Small intestine (tissue), 7 donors: ENCODE measurements around the gene ABCA4. TPM values are rescaled to one million over a fixed set of nuclear protein-coding genes. Genes with fewer than 3 reads are reported as not detected.
"Not testable (repeated sequence)": the region's sequence is repeated elsewhere in the genome, so short reads cannot be mapped to it uniquely, and the experiment has no call there.

Experiments
- DNase-seq, 2 donors: peaks; one replicate each; pipeline versions ENCODE4 v3.0.0 to v3.0.0-alpha.2; 2013
- FAIRE-seq: peaks from 2 replicates; lab custom pipeline; 2012; peaks lifted over from hg19 to GRCh38; lab: Jason Lieb, UNC
- H3K27ac ChIP-seq, 3 donors: one replicate each; pipeline ENCODE4 v1.5.1; 2013; ENCODE audit warnings: low read length in 2 of 3, mild to moderate bottlenecking in 2 of 3, control low read depth in 1 of 3, inconsistent platforms in 1 of 3, low read depth in 1 of 3, moderate library complexity in 1 of 3
- H3K27me3 ChIP-seq, 3 donors: one replicate each; pipeline ENCODE4 v1.6.1; 2013; ENCODE audit warnings: low read length in 3 of 3, inconsistent platforms in 1 of 3; ENCODE audit not compliant: control insufficient read depth in 3 of 3, insufficient read depth in 3 of 3
- H3K36me3 ChIP-seq, 3 donors: one replicate each; pipeline ENCODE4 v1.6.1; 2013; ENCODE audit warnings: low read length in 3 of 3, inconsistent platforms in 1 of 3, low read depth in 1 of 3, mild to moderate bottlenecking in 1 of 3, moderate library complexity in 1 of 3; ENCODE audit not compliant: control insufficient read depth in 3 of 3, insufficient read depth in 2 of 3
- H3K4me1 ChIP-seq, 3 donors: one replicate each; pipeline ENCODE4 v1.6.1; 2013; ENCODE audit warnings: low read length in 2 of 3, inconsistent platforms in 1 of 3, low read depth in 1 of 3, mild to moderate bottlenecking in 1 of 3, moderate library complexity in 1 of 3; ENCODE audit not compliant: control insufficient read depth in 3 of 3, insufficient read depth in 2 of 3
- H3K4me3 ChIP-seq, 3 donors: one replicate each; pipeline ENCODE4 v1.5.1; 2013; ENCODE audit warnings: low read length in 3 of 3, control low read depth in 1 of 3, inconsistent platforms in 1 of 3, low read depth in 1 of 3, mild to moderate bottlenecking in 1 of 3, moderate library complexity in 1 of 3
- H3K9me3 ChIP-seq, 2 donors: one replicate each; pipeline ENCODE4 v1.6.1; 2013; ENCODE audit warnings: low read depth in 1 of 2, low read length in 1 of 2; ENCODE audit not compliant: control insufficient read depth in 2 of 2, insufficient read depth in 1 of 2
- WGBS, 3 donors: extraction: QIAGEN DNeasy Blood & Tissue Kit; methylation state at CpG; one replicate each; pipeline ENCODE4 v1.1.7; 2013; 5-methylcytosine and 5-hydroxymethylcytosine counted together
- polyA plus RNA-seq, 4 donors: library from polyadenylated mRNA; stranded (reverse) in 3 of 4; unstranded in 1 of 4; fragments of 200-250 nt in 3 of 4; fragments of 120-200 nt in 1 of 4; gene quantifications; one replicate each; pipeline versions ENCODE4 v1.2.1 to v1.2.3, GENCODE V29; 2013
- donor health status: healthy with polysubstance abuse.
- donor health status: control.
- donor health status: control.
- donor health status: Bipolar disorder and iron deficiency.
- donor health status: healthy.

Gene ABCA4
- polyA plus RNA-seq, 4 donors: 2.4 to 4.3 (median 3.8) TPM

DNA sequence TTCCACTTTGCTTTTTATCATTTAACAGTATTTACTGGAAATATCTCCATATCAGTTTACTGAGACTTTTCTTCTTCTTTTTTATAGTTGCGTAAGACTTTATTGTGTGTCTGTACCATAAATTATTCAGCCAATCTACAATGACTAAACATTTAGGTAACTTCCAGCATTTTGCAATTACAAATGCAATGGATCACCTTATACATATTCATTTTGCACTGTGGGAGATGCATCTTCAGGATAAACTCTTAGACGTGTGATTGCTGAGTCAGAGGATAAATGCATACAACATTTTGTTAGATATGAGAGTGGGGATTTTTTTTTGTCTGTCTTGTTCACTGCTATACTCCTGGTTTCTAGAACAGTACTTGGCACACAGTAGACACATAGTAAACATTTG, 116.0 kb downstream of the ABCA4 start:
- 60 to 77% (median 68%) methylated on average over 2 of the region's 2 CpGs for WGBS, 3 donors
- FAIRE-seq (no peak), DNase-seq (no peak)
- H3K36me3 ChIP-seq: no peaks in the 10 kb centered on the region
- H3K27ac ChIP-seq: no peak overlapping the region
- no peaks in the 10 kb centered on the region for H3K9me3 ChIP-seq
- H3K4me3 ChIP-seq: no peak overlapping the region
- H3K27me3 ChIP-seq: no peaks in the 10 kb centered on the region
- no peaks in the 10 kb centered on the region for H3K4me1 ChIP-seq

DNA sequence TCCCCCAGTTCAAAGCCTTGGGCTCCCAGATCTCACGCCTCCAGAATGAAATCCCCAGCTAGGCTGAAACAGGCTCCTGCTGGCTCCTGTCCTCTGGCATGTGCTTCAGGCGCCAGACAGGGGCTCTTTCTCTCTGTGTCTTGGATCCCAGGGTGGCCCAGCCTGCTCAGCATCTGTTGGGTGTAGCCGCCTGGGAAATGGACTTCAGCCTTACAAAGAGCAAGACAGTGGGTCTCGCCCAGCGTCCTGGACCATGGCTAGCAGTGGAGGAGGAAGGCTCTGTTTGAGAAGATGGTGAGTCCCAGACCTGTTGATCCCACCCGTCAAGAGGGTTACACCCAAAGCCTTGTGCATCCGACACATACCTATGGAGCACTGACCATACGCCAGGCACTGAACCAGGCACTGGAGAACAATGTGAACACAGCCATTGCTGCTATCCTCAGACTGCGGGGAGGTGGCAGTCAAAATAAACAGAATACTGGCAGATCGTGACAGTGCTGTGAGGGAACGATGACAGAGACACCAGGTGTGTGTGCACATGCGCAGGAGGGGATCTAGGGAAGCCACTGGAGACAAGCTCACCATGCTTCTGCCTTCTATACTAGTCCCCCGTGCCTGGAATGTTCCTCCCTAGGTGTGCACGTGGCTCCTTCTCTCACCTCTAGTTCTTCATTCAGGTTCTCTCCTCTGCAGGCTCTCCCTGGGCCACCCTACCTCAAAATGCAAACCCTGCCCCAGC, 118.7 kb downstream of the ABCA4 start:
- FAIRE-seq: no peak
- no peaks in the 10 kb centered on the region for H3K4me1 ChIP-seq
- H3K36me3 ChIP-seq: no peaks in the 10 kb centered on the region
- H3K27ac ChIP-seq: no peak overlapping the region
- WGBS, 3 donors: 64 to 81% (median 66%) methylated on average over 14 of the region's 14 CpGs
- H3K4me3 ChIP-seq: no peak overlapping the region
- DNase-seq: peak; percentile 31 to 40
- no peaks in the 10 kb centered on the region for H3K9me3 ChIP-seq
- no peaks in the 10 kb centered on the region for H3K27me3 ChIP-seq

DNA sequence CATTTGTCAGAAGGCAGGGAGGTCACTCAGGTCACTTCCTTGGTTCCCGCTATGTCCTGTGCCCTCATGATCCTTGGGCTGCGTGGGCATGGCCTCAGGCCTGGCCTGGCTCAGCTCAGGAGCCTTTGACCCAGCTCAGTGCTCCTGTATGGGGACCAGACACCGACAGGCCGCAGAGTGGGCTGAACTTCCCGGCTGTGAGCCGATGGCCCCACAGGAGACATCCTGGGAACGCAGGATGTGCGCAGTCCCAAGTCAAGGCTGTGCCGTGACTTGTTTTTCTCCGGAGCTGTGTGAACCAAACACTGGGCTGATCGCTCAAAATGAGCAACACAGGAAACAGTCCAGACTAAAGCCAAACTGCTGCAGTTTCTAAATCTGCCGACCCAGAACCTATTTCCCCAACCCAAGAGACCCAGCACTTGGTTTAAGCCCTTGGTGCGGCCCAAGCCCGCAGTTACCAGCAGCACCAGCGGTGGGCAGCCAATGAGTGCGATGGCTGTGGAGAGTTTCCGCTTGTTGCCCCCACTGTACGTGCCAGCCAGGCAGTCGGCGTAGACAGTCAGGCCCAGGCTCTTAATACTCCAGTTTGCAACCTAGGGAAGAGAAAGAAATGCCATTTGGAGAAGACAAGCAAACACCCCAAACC, 119.4 kb downstream of the ABCA4 start:
- Histone ChIP-seq H3K4me1 (no peaks in the 10 kb centered on the region), H3K27me3 (no peaks in the 10 kb centered on the region), H3K27ac (no peak overlapping the region), H3K36me3 (no peaks in the 10 kb centered on the region), H3K4me3 (no peak overlapping the region), H3K9me3 (no peaks in the 10 kb centered on the region)
- DNase-seq (no peak), FAIRE-seq (no peak)
- WGBS, 3 donors: 87 to 93% (median 91%) methylated on average over 20 of the region's 20 CpGs

DNA sequence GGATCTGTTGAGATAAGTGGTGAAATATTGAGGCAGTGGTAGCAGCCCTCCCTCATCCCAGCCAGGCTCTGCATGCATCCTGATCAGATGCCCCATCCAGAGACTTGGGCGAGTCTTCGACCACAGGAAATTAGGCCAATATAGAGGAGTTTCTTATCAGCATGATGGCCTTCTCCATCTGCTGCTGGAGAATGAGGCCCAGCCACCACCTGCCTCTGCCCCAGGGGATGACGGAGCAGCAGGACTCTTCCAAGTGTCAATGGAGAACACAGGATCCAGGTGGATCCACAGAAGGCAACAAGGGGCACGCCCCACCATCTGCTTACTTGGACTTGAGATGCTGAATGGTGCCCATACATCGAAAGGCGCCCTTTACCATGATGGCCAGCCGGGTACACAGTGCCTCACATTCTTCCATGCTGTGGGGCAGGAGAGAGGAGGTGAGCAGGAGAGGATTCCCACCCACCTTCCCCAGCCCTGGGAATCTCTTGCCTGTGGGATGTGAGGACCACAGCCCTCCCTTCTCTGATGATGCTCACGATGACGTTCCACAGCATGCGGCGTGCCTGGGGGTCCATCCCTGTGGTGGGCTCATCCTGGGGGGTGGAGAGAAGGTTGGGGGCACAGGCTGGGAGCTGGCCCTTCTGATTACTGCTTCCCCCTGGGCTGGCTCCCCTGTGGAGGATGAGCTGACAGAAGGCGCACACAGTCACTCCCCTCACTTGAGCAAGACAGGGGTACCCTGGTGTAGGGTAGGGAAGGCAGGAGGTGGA, 120.3 kb downstream of the ABCA4 start:
- no peaks in the 10 kb centered on the region for H3K9me3 ChIP-seq
- H3K27ac ChIP-seq: no peak overlapping the region
- H3K27me3 ChIP-seq: peaks cover 0 to 3% (median 0%) of the 10 kb centered on the region in 3 donors
- FAIRE-seq (no peak), DNase-seq (peak; percentile 37 to 62)
- no peaks in the 10 kb centered on the region for H3K4me1 ChIP-seq
- no peaks in the 10 kb centered on the region for H3K36me3 ChIP-seq
- WGBS, 3 donors: 76 to 87% (median 83%) methylated on average over 12 of the region's 12 CpGs
- H3K4me3 ChIP-seq: no peak overlapping the region

DNA sequence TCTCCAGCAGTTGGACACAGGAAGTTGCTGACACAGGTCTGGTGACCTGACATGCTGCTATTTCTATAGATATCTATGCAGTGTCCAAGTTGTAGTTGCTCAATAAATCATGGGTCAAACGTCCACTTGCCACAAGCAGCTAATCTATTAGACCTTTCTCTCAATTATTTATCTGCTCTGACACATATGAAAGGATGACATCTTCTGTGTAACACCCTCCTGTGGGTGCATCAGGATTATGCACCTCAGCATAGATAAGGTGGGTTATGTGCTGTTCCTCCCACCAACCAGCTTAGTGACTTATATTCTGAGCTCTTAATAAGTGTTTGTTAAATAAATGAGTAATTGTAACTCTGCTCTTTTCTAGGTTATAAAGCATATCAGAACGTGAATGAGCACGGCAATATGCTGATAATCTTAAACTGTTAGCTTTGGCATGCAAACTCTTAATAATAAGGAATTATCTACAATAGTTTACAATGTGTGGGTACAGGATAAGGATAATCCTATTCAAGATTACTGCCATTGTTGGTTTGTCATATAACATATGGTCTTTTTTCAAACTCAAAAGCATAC, 121.0 kb downstream of the ABCA4 start:
- H3K36me3 ChIP-seq: no peaks in the 10 kb centered on the region
- no peak overlapping the region for H3K4me3 ChIP-seq
- no peaks in the 10 kb centered on the region for H3K9me3 ChIP-seq
- H3K27me3 ChIP-seq: peaks cover 0 to 3% (median 0%) of the 10 kb centered on the region in 3 donors
- no peak for FAIRE-seq
- WGBS, 3 donors: 7 to 47% (median 19%) methylated on average over 3 of the region's 3 CpGs
- H3K27ac ChIP-seq: no peak overlapping the region
- H3K4me1 ChIP-seq: no peaks in the 10 kb centered on the region
- DNase-seq: peak in 1 of 2 donors; percentile 43

DNA sequence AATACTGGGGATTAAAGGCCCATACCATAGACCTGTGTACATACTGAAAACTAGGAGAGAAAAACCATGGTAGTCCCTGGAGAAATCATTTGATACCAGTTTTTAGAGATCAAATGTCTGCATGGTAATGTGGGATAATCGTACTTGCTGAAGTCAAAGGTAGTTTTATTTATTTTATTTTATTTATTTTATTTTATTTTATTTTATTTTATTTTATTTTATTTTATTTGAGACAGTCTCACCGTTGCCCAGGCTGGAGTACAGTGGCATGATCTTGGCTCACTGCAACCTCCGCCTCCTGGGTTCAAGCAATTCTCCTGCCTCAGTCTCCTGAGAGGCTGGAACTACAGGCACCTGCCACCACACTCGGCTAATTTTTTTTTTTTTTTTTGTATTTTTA, 122.4 kb downstream of the ABCA4 start:
- not testable (repeated sequence) for H3K9me3 ChIP-seq, DNase-seq, H3K27me3 ChIP-seq, H3K36me3 ChIP-seq, H3K4me1 ChIP-seq, H3K4me3 ChIP-seq, H3K27ac ChIP-seq, FAIRE-seq
- WGBS, 3 donors: 75 to 89% (median 88%) methylated on average over 4 of the region's 4 CpGs

DNA sequence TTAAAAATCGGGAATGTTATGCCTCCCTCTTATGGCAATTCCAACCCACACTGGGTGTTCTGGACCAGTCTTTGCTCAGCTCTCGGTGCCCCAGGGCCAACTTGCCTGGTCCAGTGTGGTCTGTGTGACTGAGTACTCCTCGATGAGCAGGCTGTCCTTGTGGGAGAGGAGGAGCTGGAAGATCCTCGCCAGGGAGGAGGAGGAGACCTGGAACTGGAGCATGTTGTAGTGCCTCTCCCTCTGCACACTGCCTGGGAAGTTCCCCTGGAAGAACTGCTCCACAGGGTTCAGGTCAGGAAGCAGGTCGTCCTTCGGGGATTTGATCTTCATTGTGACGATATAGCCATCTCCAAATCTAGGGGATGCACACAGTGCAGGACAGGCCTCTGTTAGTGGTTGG, 123.2 kb downstream of the ABCA4 start:
- DNase-seq (no peak), FAIRE-seq (no peak)
- no peak overlapping the region for H3K4me3 ChIP-seq
- no peak overlapping the region for H3K27ac ChIP-seq
- H3K9me3 ChIP-seq: no peaks in the 10 kb centered on the region
- H3K4me1 ChIP-seq: no peaks in the 10 kb centered on the region
- 76 to 80% (median 77%) methylated on average over 7 of the region's 7 CpGs for WGBS, 3 donors
- H3K36me3 ChIP-seq: no peaks in the 10 kb centered on the region
- H3K27me3 ChIP-seq: peaks cover 0 to 3% (median 3%) of the 10 kb centered on the region in 3 donors

DNA sequence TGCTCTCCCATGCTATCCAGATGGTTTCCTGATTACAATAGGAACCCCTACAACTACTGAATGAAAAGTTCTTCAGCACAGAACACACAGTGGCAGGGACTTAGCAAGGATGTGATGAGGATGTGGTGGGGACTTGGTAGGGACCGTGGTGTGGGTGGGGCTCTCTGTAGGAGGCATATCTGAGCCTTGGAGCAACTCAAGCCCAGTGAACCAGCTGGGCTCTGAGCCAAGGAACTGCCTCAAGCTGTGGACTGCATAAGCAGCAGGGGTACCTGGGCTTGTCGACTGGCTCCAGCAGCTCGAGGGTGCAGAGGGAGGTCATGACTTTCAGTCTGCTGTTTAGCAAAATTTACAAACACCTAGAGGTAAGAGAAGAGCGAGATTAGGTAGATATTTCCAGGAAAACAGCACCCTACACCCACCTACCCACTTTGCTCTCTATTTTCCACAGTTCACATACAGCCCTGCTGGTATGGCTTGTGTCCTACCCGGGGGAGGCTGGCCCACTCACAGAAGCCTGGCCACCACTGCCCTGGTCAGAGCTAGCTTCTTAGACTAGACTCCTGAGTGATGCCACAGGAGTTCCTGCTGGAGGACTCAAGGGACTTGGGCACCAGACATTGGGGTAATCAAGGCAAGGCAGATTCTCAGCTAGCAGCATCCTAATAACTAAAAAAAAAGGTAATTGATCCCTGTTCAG, 125.0 kb downstream of the ABCA4 start:
- Histone ChIP-seq H3K9me3 (no peaks in the 10 kb centered on the region), H3K4me3 (no peak overlapping the region), H3K27ac (no peak overlapping the region), H3K4me1 (no peaks in the 10 kb centered on the region), H3K36me3 (no peaks in the 10 kb centered on the region), H3K27me3 (peaks cover 0 to 7% (median 3%) of the 10 kb centered on the region in 3 donors)
- FAIRE-seq (no peak), DNase-seq (no peak)
- 39 to 58% (median 46%) methylated on average over 5 of the region's 5 CpGs for WGBS, 3 donors
